SK-N-SH treated with all-trans-retinoic acid at 6 μM for 48 hours (cell line): ENCODE results near the gene CUEDC2.

Source experiments
- ATAC-seq: fragments of 200-7000 bp; cut with Tn5 transposase; 3 replicates; pipeline ENCODE4 v1.9.1; 2020; ENCODE audit warnings: mild to moderate bottlenecking, moderate library complexity
- BACH2 ChIP-seq: fragments of 250-450 bp; sonication (Bioruptor Pico); IDR thresholded peaks from 2 replicates; pipeline ENCODE4 v1.9.0; 2021; ENCODE audit warnings: mild to moderate bottlenecking, borderline replicate concordance
- CREB5 ChIP-seq: fragments of 250-450 bp; sonication (Bioruptor Pico); IDR thresholded peaks from 2 replicates; pipeline ENCODE4 v1.5.1; 2020; ENCODE audit warnings: low read depth, mild to moderate bottlenecking, moderate library complexity
- CSDC2 ChIP-seq: fragments of 250-450 bp; sonication (Bioruptor Pico); IDR thresholded peaks from 2 replicates; pipeline ENCODE4 v1.5.0; 2020; ENCODE audit warnings: mild to moderate bottlenecking, moderate library complexity
- ESRRG ChIP-seq: fragments of 250-450 bp; sonication (Bioruptor Pico); IDR thresholded peaks from 2 replicates; pipeline ENCODE4 v1.6.1; 2021; ENCODE audit warnings: mild to moderate bottlenecking
- GLIS3 ChIP-seq: fragments of 250-450 bp; sonication (Bioruptor Pico); IDR thresholded peaks from 2 replicates; pipeline ENCODE4 v1.5.0; 2020; ENCODE audit warnings: mild to moderate bottlenecking, moderate library complexity
- ISL1 ChIP-seq: fragments of 250-450 bp; sonication (Bioruptor Pico); IDR thresholded peaks from 2 replicates; pipeline ENCODE4 v2.1.2; 2022; ENCODE audit warnings: mild to moderate bottlenecking, moderate library complexity
- OSR1 ChIP-seq: fragments of 250-450 bp; sonication (Bioruptor Pico); IDR thresholded peaks from 2 replicates; pipeline ENCODE4 v1.8.0; 2022; ENCODE audit warnings: moderate library complexity, mild to moderate bottlenecking, inconsistent platforms
- POU6F1 ChIP-seq: fragments of 250-450 bp; sonication (Bioruptor Pico); IDR thresholded peaks from 2 replicates; pipeline ENCODE4 v1.8.0; 2021; ENCODE audit warnings: low read depth, mild to moderate bottlenecking, moderate library complexity, borderline replicate concordance
- PPARA ChIP-seq: fragments of 250-450 bp; sonication (Bioruptor Pico); IDR thresholded peaks from 2 replicates; pipeline ENCODE4 v1.5.0; 2020; ENCODE audit warnings: mild to moderate bottlenecking, borderline replicate concordance
- RARB ChIP-seq: fragments of 250-450 bp; sonication (Bioruptor Pico); IDR thresholded peaks from 2 replicates; pipeline ENCODE4 v1.8.0; 2021; ENCODE audit warnings: mild to moderate bottlenecking, moderate library complexity
- SNAI2 ChIP-seq: fragments of 250-450 bp; sonication (Bioruptor Pico); IDR thresholded peaks from 2 replicates; pipeline ENCODE4 v1.5.0; 2020; ENCODE audit warnings: mild to moderate bottlenecking, moderate library complexity
- TCF4 ChIP-seq: fragments of 250-450 bp; sonication (Bioruptor Pico); IDR thresholded peaks from 2 replicates; pipeline ENCODE4 v1.8.0; 2021; ENCODE audit warnings: mild to moderate bottlenecking, moderate library complexity, borderline replicate concordance
- TOX ChIP-seq: fragments of 250-450 bp; sonication (Bioruptor Pico); IDR thresholded peaks from 2 replicates; pipeline ENCODE4 v1.8.0; 2021; ENCODE audit warnings: mild to moderate bottlenecking, moderate library complexity, borderline replicate concordance
- ZC3H10 ChIP-seq: fragments of 250-450 bp; sonication (Bioruptor Pico); IDR thresholded peaks from 2 replicates; pipeline ENCODE4 v1.5.1; 2021; ENCODE audit warnings: mild to moderate bottlenecking, moderate library complexity
- ZFP3 ChIP-seq: fragments of 250-450 bp; sonication (Bioruptor Pico); IDR thresholded peaks from 2 replicates; pipeline ENCODE4 v1.5.0; 2020; ENCODE audit warnings: mild to moderate bottlenecking, moderate library complexity
- ZFP30 ChIP-seq: fragments of 450-650 bp; formaldehyde crosslinking; IDR thresholded peaks from 2 replicates; pipeline ENCODE4 v1.5.0; 2022; ENCODE audit warnings: mild to moderate bottlenecking, moderate library complexity
- ZNF565 ChIP-seq: fragments of 450-650 bp; formaldehyde crosslinking; conservative IDR thresholded peaks from 2 replicates; pipeline ENCODE4 v1.5.0; 2020; ENCODE audit warnings: low read depth, mild to moderate bottlenecking, moderate library complexity
- ZNF70 ChIP-seq: fragments of 450-650 bp; formaldehyde crosslinking; IDR thresholded peaks from 2 replicates; pipeline ENCODE4 v1.5.0; 2020; ENCODE audit warnings: mild to moderate bottlenecking, moderate library complexity
- ZNF8 ChIP-seq: fragments of 450-650 bp; formaldehyde crosslinking; IDR thresholded peaks from 2 replicates; pipeline ENCODE4 v1.5.0; 2020; ENCODE audit warnings: mild to moderate bottlenecking, moderate library complexity
- TF ChIP-seq, protein P1 (sequence below): fragments of 250-450 bp; sonication (Bioruptor Pico); IDR thresholded peaks from 2 replicates; pipeline ENCODE4 v1.8.0; 2020; ENCODE audit warnings: mild to moderate bottlenecking, moderate library complexity, borderline replicate concordance
- TF ChIP-seq, protein P2 (sequence below): fragments of 250-450 bp; sonication (Bioruptor Pico); IDR thresholded peaks from 2 replicates; pipeline ENCODE4 v1.5.0; 2020; ENCODE audit warnings: mild to moderate bottlenecking, moderate library complexity

Gene CUEDC2

DNA sequence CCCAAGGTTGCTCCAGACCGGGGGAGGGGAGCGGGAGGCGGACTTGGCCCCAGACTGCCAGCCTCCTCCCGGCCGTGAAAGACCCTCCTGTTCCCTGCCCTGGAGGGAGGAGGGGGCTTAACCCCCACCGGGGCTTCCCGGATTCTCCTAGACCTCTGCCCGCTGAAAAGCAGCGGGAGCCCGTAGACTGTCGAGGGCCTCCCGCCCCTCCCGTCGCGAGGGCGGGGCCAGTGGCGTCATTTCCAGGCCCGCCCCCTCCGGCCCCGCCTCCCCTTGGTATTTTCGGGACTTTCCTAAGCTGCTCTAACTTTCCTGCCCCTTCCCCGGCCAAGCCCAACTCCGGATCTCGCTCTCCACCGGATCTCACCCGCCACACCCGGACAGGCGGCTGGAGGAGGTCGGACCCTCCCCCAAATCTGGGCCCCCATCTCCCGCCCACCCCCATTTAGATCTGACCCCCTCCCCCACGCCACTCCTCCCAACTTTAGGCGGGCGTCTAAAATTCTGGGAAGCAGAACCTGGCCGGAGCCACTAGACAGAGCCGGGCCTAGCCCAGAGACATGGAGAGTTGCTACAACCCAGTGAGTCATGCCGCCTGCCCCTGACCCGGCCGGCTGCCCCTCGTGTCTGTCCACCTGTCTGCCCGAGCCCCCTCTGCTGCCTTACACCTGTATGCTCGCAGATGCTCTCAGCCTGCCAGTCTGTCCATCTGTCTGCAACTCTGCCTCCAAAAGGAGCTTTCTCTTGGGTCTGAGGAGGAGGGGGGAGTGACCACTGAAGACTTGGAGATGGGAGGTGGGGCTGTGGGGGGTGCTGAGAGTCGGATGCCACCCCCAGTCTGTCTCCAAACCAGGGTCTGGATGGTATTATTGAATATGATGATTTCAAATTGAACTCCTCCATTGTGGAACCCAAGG is 36.7 kb downstream of the CUEDC2 start, which contains the start of gene NFKB2:
TSS of gene NFKB2 (plus strand) at position 306 of the 917 bp plus-strand sequence. CDS start at position 561, 255 bp downstream.
- TF ChIP-seq CSDC2 (CRISPR knock-in tag) (no peak), ZC3H10 (no peak), ZFP3 (CRISPR knock-in tag) (no peak), PPARA (CRISPR knock-in tag) (no peak), ISL1 (CRISPR knock-in tag) (no peak), ZNF565 (CRISPR knock-in tag) (no peak), SNAI2 (no peak), GLIS3 (CRISPR knock-in tag) (no peak), ZNF70 (no peak), TOX (CRISPR knock-in tag) (no peak), TCF4 (CRISPR knock-in tag) (no peak), ZFP30 (no peak), RARB (no peak), ZNF8 (CRISPR knock-in tag) (no peak), POU6F1 (no peak), CREB5 (CRISPR knock-in tag) (no peak)
- TF ChIP-seq, protein P1, sequence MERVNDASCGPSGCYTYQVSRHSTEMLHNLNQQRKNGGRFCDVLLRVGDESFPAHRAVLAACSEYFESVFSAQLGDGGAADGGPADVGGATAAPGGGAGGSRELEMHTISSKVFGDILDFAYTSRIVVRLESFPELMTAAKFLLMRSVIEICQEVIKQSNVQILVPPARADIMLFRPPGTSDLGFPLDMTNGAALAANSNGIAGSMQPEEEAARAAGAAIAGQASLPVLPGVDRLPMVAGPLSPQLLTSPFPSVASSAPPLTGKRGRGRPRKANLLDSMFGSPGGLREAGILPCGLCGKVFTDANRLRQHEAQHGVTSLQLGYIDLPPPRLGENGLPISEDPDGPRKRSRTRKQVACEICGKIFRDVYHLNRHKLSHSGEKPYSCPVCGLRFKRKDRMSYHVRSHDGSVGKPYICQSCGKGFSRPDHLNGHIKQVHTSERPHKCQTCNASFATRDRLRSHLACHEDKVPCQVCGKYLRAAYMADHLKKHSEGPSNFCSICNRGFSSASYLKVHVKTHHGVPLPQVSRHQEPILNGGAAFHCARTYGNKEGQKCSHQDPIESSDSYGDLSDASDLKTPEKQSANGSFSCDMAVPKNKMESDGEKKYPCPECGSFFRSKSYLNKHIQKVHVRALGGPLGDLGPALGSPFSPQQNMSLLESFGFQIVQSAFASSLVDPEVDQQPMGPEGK (CRISPR knock-in tag), result no peak
- TF ChIP-seq, protein P2, sequence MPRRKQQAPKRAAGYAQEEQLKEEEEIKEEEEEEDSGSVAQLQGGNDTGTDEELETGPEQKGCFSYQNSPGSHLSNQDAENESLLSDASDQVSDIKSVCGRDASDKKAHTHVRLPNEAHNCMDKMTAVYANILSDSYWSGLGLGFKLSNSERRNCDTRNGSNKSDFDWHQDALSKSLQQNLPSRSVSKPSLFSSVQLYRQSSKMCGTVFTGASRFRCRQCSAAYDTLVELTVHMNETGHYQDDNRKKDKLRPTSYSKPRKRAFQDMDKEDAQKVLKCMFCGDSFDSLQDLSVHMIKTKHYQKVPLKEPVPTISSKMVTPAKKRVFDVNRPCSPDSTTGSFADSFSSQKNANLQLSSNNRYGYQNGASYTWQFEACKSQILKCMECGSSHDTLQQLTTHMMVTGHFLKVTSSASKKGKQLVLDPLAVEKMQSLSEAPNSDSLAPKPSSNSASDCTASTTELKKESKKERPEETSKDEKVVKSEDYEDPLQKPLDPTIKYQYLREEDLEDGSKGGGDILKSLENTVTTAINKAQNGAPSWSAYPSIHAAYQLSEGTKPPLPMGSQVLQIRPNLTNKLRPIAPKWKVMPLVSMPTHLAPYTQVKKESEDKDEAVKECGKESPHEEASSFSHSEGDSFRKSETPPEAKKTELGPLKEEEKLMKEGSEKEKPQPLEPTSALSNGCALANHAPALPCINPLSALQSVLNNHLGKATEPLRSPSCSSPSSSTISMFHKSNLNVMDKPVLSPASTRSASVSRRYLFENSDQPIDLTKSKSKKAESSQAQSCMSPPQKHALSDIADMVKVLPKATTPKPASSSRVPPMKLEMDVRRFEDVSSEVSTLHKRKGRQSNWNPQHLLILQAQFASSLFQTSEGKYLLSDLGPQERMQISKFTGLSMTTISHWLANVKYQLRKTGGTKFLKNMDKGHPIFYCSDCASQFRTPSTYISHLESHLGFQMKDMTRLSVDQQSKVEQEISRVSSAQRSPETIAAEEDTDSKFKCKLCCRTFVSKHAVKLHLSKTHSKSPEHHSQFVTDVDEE (CRISPR knock-in tag), result no peak
- peak; percentile 65 for ATAC-seq

DNA sequence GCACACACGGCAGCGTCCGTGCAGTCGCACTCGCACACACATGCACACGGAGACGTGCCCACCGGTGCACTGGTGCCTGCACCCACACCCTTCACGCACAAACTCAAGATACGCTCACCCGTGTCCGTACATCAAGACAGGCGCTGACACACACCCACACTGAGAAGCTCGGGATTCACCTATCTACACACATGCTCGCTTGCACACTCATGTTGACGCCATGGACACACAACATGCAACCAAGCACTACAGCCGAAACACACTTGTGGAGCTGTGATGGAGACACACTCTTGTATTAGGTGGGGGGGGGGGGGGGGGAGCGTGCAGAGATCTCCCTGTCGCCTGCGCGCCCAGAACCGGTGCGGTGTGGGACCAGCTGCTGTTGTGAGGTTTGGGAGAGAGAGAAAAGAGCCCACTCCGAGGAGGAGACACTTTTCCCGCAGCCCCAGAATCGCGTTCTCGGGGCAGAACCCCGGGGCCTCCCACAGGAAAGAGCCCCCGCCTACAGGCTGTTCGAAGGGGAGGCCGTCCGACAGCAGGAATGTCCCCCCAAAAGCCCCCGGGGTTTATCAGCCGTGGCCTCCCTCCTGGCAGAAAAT is 37.5 kb downstream of the CUEDC2 start:
- TF ChIP-seq OSR1 (CRISPR knock-in tag) (no peak), POU6F1 (no peak), BACH2 (CRISPR knock-in tag) (no peak), CSDC2 (CRISPR knock-in tag) (no peak), ESRRG (no peak), RARB (no peak), ZFP30 (no peak), TOX (CRISPR knock-in tag) (no peak), ZNF8 (CRISPR knock-in tag) (no peak), ZC3H10 (no peak), CREB5 (CRISPR knock-in tag) (no peak)
- TF ChIP-seq, all 23 proteins: peak for 0
- peak; percentile 8 for ATAC-seq
